SK-N-SH (cell line): Measurements from ENCODE around the gene DACT2. TPM values are rescaled to one million over a fixed set of nuclear protein-coding genes. Genes with fewer than 3 reads are reported as not detected.

Experiments used
- CTCF ChIA-PET: fragments of 300-600, 350-600 bp; formaldehyde crosslinking; extraction: SDS; loops from one replicate; lab custom pipeline; 2021; lab: Yijun Ruan, JAX
- POLR2A ChIA-PET: fragments of 350-600 bp; sonication (Branson Sonifier 250); formaldehyde crosslinking; extraction: SDS; loops from one replicate; lab custom pipeline; 2020; ENCODE audit warnings: antibody characterized with exemption, inconsistent platforms; lab: Yijun Ruan, JAX
- DNase-seq: peaks from one replicate; pipeline ENCODE4 v3.0.0; 2012
- H2AFZ ChIP-seq: fragments of 200-600 bp; sonication (generic); 2 replicates; pipeline ENCODE4 v1.8.1; 2016; ENCODE audit warnings: antibody characterized with exemption, mild to moderate bottlenecking, low read depth
- H3F3A ChIP-seq: fragments of 200-600 bp; sonication (generic); replicated peaks from 2 replicates; pipeline ENCODE3; 2016; ENCODE audit warnings: antibody characterized with exemption, mild to moderate bottlenecking; ENCODE audit not compliant: insufficient read depth
- H3K27ac ChIP-seq, 2 experiments: fragments of 200-500 bp in 1 of 2; fragments of 200-600 bp in 1 of 2; sonication (Bioruptor generic) in 1 of 2; sonication (generic), shearing (Covaris generic) in 1 of 2; 2 replicates each; pipeline versions ENCODE4 v1.5.1 to v1.6.1; 2014 to 2016; ENCODE audit warnings: low read depth in 2 of 2, inconsistent platforms in 1 of 2, low read length in 1 of 2, mild to moderate bottlenecking in 1 of 2, mixed read lengths in 1 of 2
- H3K27me3 ChIP-seq: fragments of 200-600 bp; sonication (generic), shearing (Covaris generic); 2 replicates; pipeline ENCODE4 v1.6.1; 2016; ENCODE audit warnings: mixed run types; ENCODE audit not compliant: insufficient read depth
- H3K36me3 ChIP-seq, 2 experiments: fragments of 200-500 bp in 1 of 2; fragments of 200-600 bp in 1 of 2; sonication (Bioruptor generic) in 1 of 2; sonication (generic) in 1 of 2; replicated peaks in 1 of 2; 2 replicates each; pipeline versions ENCODE3 to v1.5.1; 2014 to 2016; ENCODE audit warnings: low read length in 1 of 2, mild to moderate bottlenecking in 1 of 2; ENCODE audit not compliant: insufficient read depth in 2 of 2, control insufficient read depth in 1 of 2
- H3K4me1 ChIP-seq, 2 experiments: fragments of 200-500 bp in 1 of 2; fragments of 200-600 bp in 1 of 2; sonication (Bioruptor generic) in 1 of 2; sonication (generic), shearing (Covaris generic) in 1 of 2; 2 replicates each; pipeline versions ENCODE4 v1.5.1 to v1.6.1; 2014 to 2016; ENCODE audit warnings: low read depth in 1 of 2, low read length in 1 of 2, mixed run types in 1 of 2; ENCODE audit not compliant: insufficient read depth in 2 of 2, control insufficient read depth in 1 of 2
- H3K4me2 ChIP-seq: fragments of 200-600 bp; sonication (generic), shearing (Covaris generic); 2 replicates; pipeline ENCODE4 v1.6.1; 2017; ENCODE audit warnings: mixed run types
- H3K4me3 ChIP-seq, 2 experiments: fragments of 200-500 bp in 1 of 2; fragments of 200-600 bp in 1 of 2; sonication (Bioruptor generic) in 1 of 2; sonication (generic), shearing (Covaris generic) in 1 of 2; 2 replicates each; pipeline versions ENCODE4 v1.5.1 to v1.8.1; 2014 to 2016; ENCODE audit warnings: low read depth in 2 of 2, inconsistent platforms in 1 of 2, low read length in 1 of 2, mild to moderate bottlenecking in 1 of 2, mixed read lengths in 1 of 2, moderate library complexity in 1 of 2
- H3K79me2 ChIP-seq: fragments of 200-600 bp; sonication (generic); 2 replicates; pipeline ENCODE4 v1.8.1; 2017; ENCODE audit warnings: mild to moderate bottlenecking; ENCODE audit not compliant: insufficient read depth
- H3K9ac ChIP-seq: fragments of 200-600 bp; sonication (generic); 2 replicates; pipeline ENCODE4 v1.6.1; 2017; ENCODE audit warnings: mixed run types
- H3K9me2 ChIP-seq: fragments of 200-600 bp; sonication (generic); 2 replicates; pipeline ENCODE4 v1.6.1; 2017; ENCODE audit warnings: mixed run types
- H3K9me3 ChIP-seq: fragments of 200-600 bp; sonication (generic); 2 replicates; pipeline ENCODE4 v1.6.1; 2017; ENCODE audit warnings: mixed run types, mild to moderate bottlenecking, moderate library complexity
- H4K20me1 ChIP-seq: fragments of 200-600 bp; sonication (generic); 2 replicates; pipeline ENCODE4 v1.6.1; 2017; ENCODE audit warnings: mild to moderate bottlenecking, mixed run types; ENCODE audit not compliant: insufficient read depth
- EP300 ChIP-seq, 2 experiments: IDR thresholded peaks; 2 replicates each; pipeline versions ENCODE4 v1.4.0 to v1.6.1; 2012; ENCODE audit warnings: borderline replicate concordance in 1 of 2, low read depth in 1 of 2, low read length in 1 of 2
- FOSL2 ChIP-seq: IDR thresholded peaks from 2 replicates; pipeline ENCODE4 v1.4.0; 2012; ENCODE audit warnings: low read depth, mild to moderate bottlenecking, moderate library complexity, borderline replicate concordance
- FOXJ3 ChIP-seq: sonication (generic); formaldehyde crosslinking; IDR thresholded peaks from 2 replicates; pipeline ENCODE4 v1.5.1; 2020; ENCODE audit warnings: mild to moderate bottlenecking, missing genetic modification reagents
- GABPA ChIP-seq: IDR thresholded peaks from 2 replicates; pipeline ENCODE4 v1.4.0; 2012; ENCODE audit warnings: low read depth, mild to moderate bottlenecking
- IRF3 ChIP-seq: fragments of 150-350 bp; IDR thresholded peaks from 2 replicates; pipeline ENCODE4 v1.6.1; 2016; ENCODE audit warnings: mild to moderate bottlenecking, low read depth, low read length
- JUND ChIP-seq: IDR thresholded peaks from 2 replicates; pipeline ENCODE4 v1.4.0; 2012
- PBX3 ChIP-seq: IDR thresholded peaks from 2 replicates; pipeline ENCODE4; 2012
- POLR2AphosphoS5 ChIP-seq: IDR thresholded peaks from 2 replicates; pipeline ENCODE4 v1.6.1; 2012; ENCODE audit warnings: low read depth, low read length
- RCOR1 ChIP-seq: fragments of 150-350 bp; IDR thresholded peaks from 2 replicates; pipeline ENCODE4 v1.6.1; 2017; ENCODE audit warnings: antibody characterized with exemption, low read length
- SIN3A ChIP-seq: IDR thresholded peaks from 2 replicates; pipeline ENCODE4 v1.6.1; 2012; ENCODE audit warnings: low read depth, mild to moderate bottlenecking, low read length, moderate library complexity, borderline replicate concordance
- WGBS: methylation state at CpG from one replicate; pipeline ENCODE4 v1.1.6; 2017; ENCODE audit warnings: low lambda C conversion rate; 5-methylcytosine and 5-hydroxymethylcytosine counted together
- polyA plus RNA-seq, 3 experiments: library from polyadenylated mRNA; depleted of rRNA; stranded (reverse); fragments of >200 nt; gene quantifications; 2 replicates each; pipeline ENCODE4 v1.2.3, GENCODE V29; 2012
- TF ChIP-seq, protein P1 (sequence below): fragments of 200-600 bp; sonication (generic); IDR thresholded peaks from 2 replicates; pipeline ENCODE4 v1.6.1; 2017; ENCODE audit warnings: antibody characterized with exemption, mild to moderate bottlenecking, moderate library complexity
- TF ChIP-seq, protein P2 (sequence below): IDR thresholded peaks from 2 replicates; pipeline ENCODE4 v1.6.1; 2012; ENCODE audit warnings: mild to moderate bottlenecking, low read depth, low read length, moderate library complexity

Gene DACT2
- polyA plus RNA-seq, 1 of the 3 experiments (the other 2 are of a cell fraction), result not detected

- Histone ChIP-seq H3K9me3 (no peaks in the 10 kb centered on the region), H3K79me2 (no peaks in the 10 kb centered on the region), H3K4me2 (no peak overlapping the region), H3K4me1 (no peaks in the 10 kb centered on the region), H2AFZ (no peak overlapping the region), H3F3A (no peaks in the 10 kb centered on the region), H3K36me3 (no peaks in the 10 kb centered on the region), H3K9ac (no peak overlapping the region), H3K27ac (no peak overlapping the region), H3K4me3 (no peak overlapping the region), H4K20me1 (no peaks in the 10 kb centered on the region), H3K9me2 (no peaks in the 10 kb centered on the region), H3K27me3 (no peaks in the 10 kb centered on the region)
- 48% methylated on average over 11 of the region's 21 CpGs for WGBS
- ChIA-PET POLR2A (no interaction called here), CTCF (interaction anchor here (0.6 to 1.0 kb wide), 2 partner anchors 86 to 747 kb away, joined by 3 read pairs; no protein-coding TSS in a partner anchor)
- TF ChIP-seq IRF3 (no peak), EP300 (IDR thresholded peaks at IDR 0.05; ENCODE audit: borderline replicate concordance in 1 of 2, low read depth in 1 of 2, low read length in 1 of 2) (no peak), FOSL2 (no peak), POLR2AphosphoS5 (no peak), GABPA (no peak), PBX3 (no peak), RCOR1 (no peak), JUND (no peak), FOXJ3 (CRISPR knock-in tag) (no peak), SIN3A (no peak)
- TF ChIP-seq, protein P1, sequence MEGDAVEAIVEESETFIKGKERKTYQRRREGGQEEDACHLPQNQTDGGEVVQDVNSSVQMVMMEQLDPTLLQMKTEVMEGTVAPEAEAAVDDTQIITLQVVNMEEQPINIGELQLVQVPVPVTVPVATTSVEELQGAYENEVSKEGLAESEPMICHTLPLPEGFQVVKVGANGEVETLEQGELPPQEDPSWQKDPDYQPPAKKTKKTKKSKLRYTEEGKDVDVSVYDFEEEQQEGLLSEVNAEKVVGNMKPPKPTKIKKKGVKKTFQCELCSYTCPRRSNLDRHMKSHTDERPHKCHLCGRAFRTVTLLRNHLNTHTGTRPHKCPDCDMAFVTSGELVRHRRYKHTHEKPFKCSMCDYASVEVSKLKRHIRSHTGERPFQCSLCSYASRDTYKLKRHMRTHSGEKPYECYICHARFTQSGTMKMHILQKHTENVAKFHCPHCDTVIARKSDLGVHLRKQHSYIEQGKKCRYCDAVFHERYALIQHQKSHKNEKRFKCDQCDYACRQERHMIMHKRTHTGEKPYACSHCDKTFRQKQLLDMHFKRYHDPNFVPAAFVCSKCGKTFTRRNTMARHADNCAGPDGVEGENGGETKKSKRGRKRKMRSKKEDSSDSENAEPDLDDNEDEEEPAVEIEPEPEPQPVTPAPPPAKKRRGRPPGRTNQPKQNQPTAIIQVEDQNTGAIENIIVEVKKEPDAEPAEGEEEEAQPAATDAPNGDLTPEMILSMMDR, result no peak
- TF ChIP-seq, protein P2, sequence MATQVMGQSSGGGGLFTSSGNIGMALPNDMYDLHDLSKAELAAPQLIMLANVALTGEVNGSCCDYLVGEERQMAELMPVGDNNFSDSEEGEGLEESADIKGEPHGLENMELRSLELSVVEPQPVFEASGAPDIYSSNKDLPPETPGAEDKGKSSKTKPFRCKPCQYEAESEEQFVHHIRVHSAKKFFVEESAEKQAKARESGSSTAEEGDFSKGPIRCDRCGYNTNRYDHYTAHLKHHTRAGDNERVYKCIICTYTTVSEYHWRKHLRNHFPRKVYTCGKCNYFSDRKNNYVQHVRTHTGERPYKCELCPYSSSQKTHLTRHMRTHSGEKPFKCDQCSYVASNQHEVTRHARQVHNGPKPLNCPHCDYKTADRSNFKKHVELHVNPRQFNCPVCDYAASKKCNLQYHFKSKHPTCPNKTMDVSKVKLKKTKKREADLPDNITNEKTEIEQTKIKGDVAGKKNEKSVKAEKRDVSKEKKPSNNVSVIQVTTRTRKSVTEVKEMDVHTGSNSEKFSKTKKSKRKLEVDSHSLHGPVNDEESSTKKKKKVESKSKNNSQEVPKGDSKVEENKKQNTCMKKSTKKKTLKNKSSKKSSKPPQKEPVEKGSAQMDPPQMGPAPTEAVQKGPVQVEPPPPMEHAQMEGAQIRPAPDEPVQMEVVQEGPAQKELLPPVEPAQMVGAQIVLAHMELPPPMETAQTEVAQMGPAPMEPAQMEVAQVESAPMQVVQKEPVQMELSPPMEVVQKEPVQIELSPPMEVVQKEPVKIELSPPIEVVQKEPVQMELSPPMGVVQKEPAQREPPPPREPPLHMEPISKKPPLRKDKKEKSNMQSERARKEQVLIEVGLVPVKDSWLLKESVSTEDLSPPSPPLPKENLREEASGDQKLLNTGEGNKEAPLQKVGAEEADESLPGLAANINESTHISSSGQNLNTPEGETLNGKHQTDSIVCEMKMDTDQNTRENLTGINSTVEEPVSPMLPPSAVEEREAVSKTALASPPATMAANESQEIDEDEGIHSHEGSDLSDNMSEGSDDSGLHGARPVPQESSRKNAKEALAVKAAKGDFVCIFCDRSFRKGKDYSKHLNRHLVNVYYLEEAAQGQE, result no peak
- no peak for DNase-seq
These were observed 39.3 kb downstream of the DACT2 start for GRCh38 chr6:168280020-168280898.
